H1 (cell line): Measurements from ENCODE around the gene GPC2. TPM values are rescaled to one million over a fixed set of nuclear protein-coding genes. Genes with fewer than 3 reads are reported as not detected.

ENCODE experiments used
- TAF1 ChIP-seq: IDR thresholded peaks from 2 replicates; pipeline ENCODE4 v1.6.1; 2011; ENCODE audit warnings: mild to moderate bottlenecking, low read depth, low read length
- polyA plus RNA-seq, 7 experiments: library from polyadenylated mRNA; depleted of rRNA in 3 of 7; stranded (reverse) in 5 of 7; unstranded in 2 of 7; fragments of >200 nt in 5 of 7; fragments of 200-250 nt in 2 of 7; gene quantifications; 1 replicate in 5 of 7; 2 replicates in 1 of 7; 4 replicates in 1 of 7; pipeline versions ENCODE4 v1.2.1 to v1.2.3, GENCODE V29; 2011 to 2013; ENCODE audit warnings: missing spikeins in 2 of 7, mixed read lengths in 2 of 7
- total RNA-seq: library from RNA; stranded (reverse); fragmentation: NEBNext Ultra II Directional; extraction: Animal tissue kit (Norgen Biotek cat#: 25700); gene quantifications from 2 replicates; pipeline ENCODE4 v1.2.1, GENCODE V29; 2021
- TF ChIP-seq, protein P1 (sequence below): IDR thresholded peaks from 2 replicates; pipeline ENCODE4 v1.6.1; 2011; ENCODE audit warnings: low read depth, mild to moderate bottlenecking, low read length; ENCODE audit not compliant: insufficient read depth

The GPC2 gene
- total and polyA plus RNA-seq, 2 of the 8 experiments (the other 6 are each of a cell fraction or from before 2014, with no cell fraction given) = 25.3 to 44.8 TPM

DNA sequence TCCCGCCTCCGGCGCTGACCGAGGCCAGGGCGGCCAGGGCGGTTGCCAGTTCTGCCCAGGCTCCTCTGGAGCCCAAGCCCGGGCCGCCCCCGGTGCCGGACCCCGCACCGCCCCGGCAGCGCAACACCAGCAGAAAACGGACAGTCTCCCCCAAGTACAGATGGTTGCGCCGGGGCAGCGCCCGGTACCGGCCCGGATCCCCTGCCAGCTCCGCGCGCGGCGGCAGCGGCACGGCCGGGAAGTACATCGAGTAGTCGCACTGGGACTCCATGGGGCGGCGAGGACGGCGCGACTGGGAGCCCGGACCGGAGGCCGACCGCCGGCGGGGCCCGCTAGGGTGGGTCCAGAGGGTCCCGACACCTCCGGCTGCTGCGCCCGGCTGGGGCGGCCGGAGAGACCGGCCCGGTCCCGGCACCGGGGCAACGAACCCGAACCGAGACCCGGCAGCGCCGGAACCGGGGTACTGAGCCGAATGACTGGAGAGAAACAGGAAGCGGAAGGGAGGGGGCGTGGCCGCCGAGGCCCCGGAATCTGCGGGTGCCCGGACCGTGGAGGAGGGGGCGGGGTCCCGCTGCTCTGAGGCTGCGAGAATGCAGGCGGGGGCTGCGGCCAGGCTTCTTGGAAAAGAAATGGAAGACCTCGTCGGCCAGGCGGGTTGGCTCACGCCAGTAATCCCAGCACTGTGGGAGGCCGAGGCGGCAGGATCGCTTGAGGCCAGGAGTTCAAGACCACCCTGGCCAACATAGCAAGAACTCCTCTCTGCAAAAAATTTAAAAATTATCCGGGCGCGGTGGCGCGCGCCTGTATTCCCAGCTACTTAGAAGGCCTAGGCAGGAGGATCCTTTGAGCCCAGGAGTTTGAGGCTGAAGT lies 18.7 kb downstream of the GPC2 start, which contains the start of gene TRAPPC14 (continued):
- TF ChIP-seq, protein P1, sequence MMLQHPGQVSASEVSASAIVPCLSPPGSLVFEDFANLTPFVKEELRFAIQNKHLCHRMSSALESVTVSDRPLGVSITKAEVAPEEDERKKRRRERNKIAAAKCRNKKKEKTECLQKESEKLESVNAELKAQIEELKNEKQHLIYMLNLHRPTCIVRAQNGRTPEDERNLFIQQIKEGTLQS = no peak
- TF ChIP-seq TAF1 = peak; percentile 38; the same call in 1 of the 2 replicates
